ENCODE measurements around the gene ZBTB6. TPM values are rescaled to one million over a fixed set of nuclear protein-coding genes. Genes with fewer than 3 reads are reported as not detected.

The ZBTB6 gene
- polyA plus RNA-seq, 1 donor (not counting 4 experiments of a cell fraction or from before 2014, with no cell fraction given), result 7.3 TPM

DNA sequence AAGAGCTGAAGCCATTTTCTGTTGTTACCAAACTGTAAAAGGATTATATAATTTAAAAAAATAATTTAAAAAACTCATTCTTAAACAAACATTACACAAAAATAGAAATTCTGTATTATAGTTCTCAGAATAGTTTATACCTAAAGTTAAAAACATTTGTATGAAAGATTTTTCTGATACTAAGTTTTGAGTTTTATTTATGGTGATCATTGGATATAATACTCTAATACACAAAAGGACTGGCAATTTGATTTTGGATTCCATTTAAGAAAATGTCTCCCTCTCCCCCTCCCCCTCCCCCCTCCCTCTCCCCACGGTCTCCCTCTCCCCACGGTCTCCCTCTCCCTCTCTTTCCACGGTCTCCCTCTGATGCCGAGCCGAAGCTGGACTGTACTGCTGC, 47.0 kb downstream of the ZBTB6 start:
- no peak for DNase-seq (ENCODE audit: low read depth, low spot score)
- Histone ChIP-seq H3K79me2 (ENCODE audit: control insufficient read depth, insufficient read depth, low read length) (no peaks in the 10 kb centered on the region), H2AFZ (ENCODE audit: control insufficient read depth, low read length) (no peak overlapping the region), H3K36me3 (ENCODE audit: control insufficient read depth in 2 of 2, extremely low read depth in 1 of 2, insufficient read depth in 2 of 2, low read length in 2 of 2) (peaks cover 2 to 5% of the 10 kb centered on the region in 2 experiments), H3K4me3 (ENCODE audit: control insufficient read depth in 2 of 3, extremely low read depth in 1 of 3, insufficient read depth in 2 of 3, low read depth in 1 of 3, low read length in 3 of 3) (no peak overlapping the region), H3K9ac (ENCODE audit: control insufficient read depth, extremely low read depth, insufficient read depth, low read length) (no peak overlapping the region), H3K4me1 (ENCODE audit: control insufficient read depth, extremely low read depth, insufficient read depth, low read length) (no peaks in the 10 kb centered on the region), H3K4me2 (ENCODE audit: control insufficient read depth, extremely low read depth, insufficient read depth, low read depth, low read length) (no peak overlapping the region), H3K9me1 (ENCODE audit: control insufficient read depth, extremely low read depth, insufficient read depth, low read length) (no peaks in the 10 kb centered on the region), H3K27me3 (ENCODE audit: control insufficient read depth, extremely low read depth, insufficient read depth, low read length) (no peaks in the 10 kb centered on the region), H3K9me3 (ENCODE audit: control insufficient read depth, low read depth, low read length) (no peaks in the 10 kb centered on the region), H3K27ac (ENCODE audit: control insufficient read depth, insufficient read depth, low read length) (no peak overlapping the region), H4K20me1 (ENCODE audit: control insufficient read depth, extremely low read depth, insufficient read depth, low read length) (no peaks in the 10 kb centered on the region)
- TF ChIP-seq, protein P1, sequence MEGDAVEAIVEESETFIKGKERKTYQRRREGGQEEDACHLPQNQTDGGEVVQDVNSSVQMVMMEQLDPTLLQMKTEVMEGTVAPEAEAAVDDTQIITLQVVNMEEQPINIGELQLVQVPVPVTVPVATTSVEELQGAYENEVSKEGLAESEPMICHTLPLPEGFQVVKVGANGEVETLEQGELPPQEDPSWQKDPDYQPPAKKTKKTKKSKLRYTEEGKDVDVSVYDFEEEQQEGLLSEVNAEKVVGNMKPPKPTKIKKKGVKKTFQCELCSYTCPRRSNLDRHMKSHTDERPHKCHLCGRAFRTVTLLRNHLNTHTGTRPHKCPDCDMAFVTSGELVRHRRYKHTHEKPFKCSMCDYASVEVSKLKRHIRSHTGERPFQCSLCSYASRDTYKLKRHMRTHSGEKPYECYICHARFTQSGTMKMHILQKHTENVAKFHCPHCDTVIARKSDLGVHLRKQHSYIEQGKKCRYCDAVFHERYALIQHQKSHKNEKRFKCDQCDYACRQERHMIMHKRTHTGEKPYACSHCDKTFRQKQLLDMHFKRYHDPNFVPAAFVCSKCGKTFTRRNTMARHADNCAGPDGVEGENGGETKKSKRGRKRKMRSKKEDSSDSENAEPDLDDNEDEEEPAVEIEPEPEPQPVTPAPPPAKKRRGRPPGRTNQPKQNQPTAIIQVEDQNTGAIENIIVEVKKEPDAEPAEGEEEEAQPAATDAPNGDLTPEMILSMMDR (optimal IDR thresholded peaks at IDR 0.05 in 1 of 3, IDR thresholded peaks at IDR 0.05 in 1 of 3, conservative IDR thresholded peaks at IDR 0.05 in 1 of 3; ENCODE audit: extremely low read depth in 1 of 3, insufficient read depth in 2 of 3, low read length in 3 of 3), result no peak
- TF ChIP-seq EZH2 (IDR thresholded peaks at IDR 0.05; ENCODE audit: low read length), result no peak
- FAIRE-seq, result no peak
- dilution Hi-C loops (cut with MboI; ENCODE audit: extremely low pct_ligation_motif_present, low sequenced_read_pairs), result no loop called here

DNA sequence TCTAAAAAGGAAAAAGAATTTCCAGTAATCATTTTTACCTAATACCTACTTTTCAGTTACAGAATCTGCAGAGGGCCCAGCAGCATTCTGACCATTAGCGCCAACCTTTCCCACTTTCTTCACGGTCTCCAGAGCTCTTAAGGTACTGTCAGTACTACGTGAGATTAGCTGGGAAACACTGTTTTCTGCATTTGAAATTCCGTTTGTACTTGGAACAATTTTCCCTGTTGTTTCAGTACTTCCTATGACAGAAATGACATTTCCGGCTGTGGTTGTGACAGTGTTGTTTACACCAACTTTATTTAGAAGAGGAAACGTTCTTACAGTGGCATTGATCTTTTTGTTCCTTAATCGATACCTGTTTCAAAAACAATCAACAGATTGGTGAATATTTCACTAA, 47.8 kb downstream of the ZBTB6 start:
- Histone ChIP-seq H3K36me3 (ENCODE audit: control insufficient read depth in 2 of 2, extremely low read depth in 1 of 2, insufficient read depth in 2 of 2, low read length in 2 of 2) (peaks cover 2 to 5% of the 10 kb centered on the region in 2 experiments), H4K20me1 (ENCODE audit: control insufficient read depth, extremely low read depth, insufficient read depth, low read length) (no peaks in the 10 kb centered on the region), H3K9me3 (ENCODE audit: control insufficient read depth, low read depth, low read length) (no peaks in the 10 kb centered on the region), H3K4me2 (ENCODE audit: control insufficient read depth, extremely low read depth, insufficient read depth, low read depth, low read length) (no peak overlapping the region), H3K4me3 (ENCODE audit: control insufficient read depth in 2 of 3, extremely low read depth in 1 of 3, insufficient read depth in 2 of 3, low read depth in 1 of 3, low read length in 3 of 3) (no peak overlapping the region), H3K79me2 (ENCODE audit: control insufficient read depth, insufficient read depth, low read length) (no peaks in the 10 kb centered on the region), H3K9ac (ENCODE audit: control insufficient read depth, extremely low read depth, insufficient read depth, low read length) (no peak overlapping the region), H3K4me1 (ENCODE audit: control insufficient read depth, extremely low read depth, insufficient read depth, low read length) (no peaks in the 10 kb centered on the region), H3K27ac (ENCODE audit: control insufficient read depth, insufficient read depth, low read length) (no peak overlapping the region), H3K9me1 (ENCODE audit: control insufficient read depth, extremely low read depth, insufficient read depth, low read length) (no peaks in the 10 kb centered on the region), H2AFZ (ENCODE audit: control insufficient read depth, low read length) (no peak overlapping the region), H3K27me3 (ENCODE audit: control insufficient read depth, extremely low read depth, insufficient read depth, low read length) (no peaks in the 10 kb centered on the region)
- TF ChIP-seq, protein P1 (optimal IDR thresholded peaks at IDR 0.05 in 1 of 3, IDR thresholded peaks at IDR 0.05 in 1 of 3, conservative IDR thresholded peaks at IDR 0.05 in 1 of 3; ENCODE audit: extremely low read depth in 1 of 3, insufficient read depth in 2 of 3, low read length in 3 of 3), result no peak
- TF ChIP-seq EZH2 (IDR thresholded peaks at IDR 0.05; ENCODE audit: low read length), result no peak
- FAIRE-seq (no peak), DNase-seq (ENCODE audit: low read depth, low spot score) (no peak)
- dilution Hi-C loops (cut with MboI; ENCODE audit: extremely low pct_ligation_motif_present, low sequenced_read_pairs), result no loop called here

All from keratinocyte (primary cell).